Measurements from ENCODE around the gene PI16.

Gene PI16

GRCh38 chr6:36971921-36972673 lies 17.6 kb downstream of the PI16 start:
- CTCF ChIA-PET: interaction anchor here (0.8 to 4.8 kb wide), 2 partner anchors 8 to 87 kb away, joined by 3 to 21 read pairs; no protein-coding TSS in a partner anchor
- H3K27me3 ChIP-seq (replicated peaks in 2 of 5; ENCODE audit: control insufficient read depth in 4 of 5, insufficient read depth in 5 of 5, low read length in 4 of 5): no peaks in the 10 kb centered on the region
- H3K4me3 ChIP-seq (ENCODE audit: control insufficient read depth in 1 of 7, extremely low read depth in 1 of 7, insufficient read depth in 4 of 7, low read depth in 2 of 7, low read length in 6 of 7): no peak overlapping the region
- no peak overlapping the region for H3K27ac ChIP-seq (ENCODE audit: insufficient read depth in 1 of 2, low read depth in 1 of 2, low read length in 2 of 2, poor library complexity in 1 of 2, severe bottlenecking in 2 of 2)
- H3K4me1 ChIP-seq (ENCODE audit: control extremely low read depth in 1 of 4, control insufficient read depth in 4 of 4, insufficient read depth in 4 of 4, low read length in 3 of 4): no peaks in the 10 kb centered on the region
- POLR2A ChIA-PET: interaction anchor here (0.6 kb wide), 1 partner anchor 324 kb away, joined by 4 read pairs; no protein-coding TSS in a partner anchor
- 79% methylated on average over 13 of the region's 14 CpGs for WGBS (ENCODE audit: insufficient coverage)
- H3K9me3 ChIP-seq (ENCODE audit: control extremely low read depth in 1 of 5, control insufficient read depth in 4 of 5, insufficient read depth in 2 of 5, low read depth in 1 of 5, low read length in 4 of 5): no peaks in the 10 kb centered on the region
- peaks cover 23 to 100% (median 83%) of the 10 kb centered on the region in 4 experiments for H3K36me3 ChIP-seq (ENCODE audit: control insufficient read depth in 4 of 4, insufficient read depth in 4 of 4, low read length in 3 of 4)
- DNase-seq: no peak

GRCh38 chr6:36973190-36973589 lies 18.7 kb downstream of the PI16 start:
- Histone ChIP-seq H3K4me1 (ENCODE audit: control extremely low read depth in 1 of 4, control insufficient read depth in 4 of 4, insufficient read depth in 4 of 4, low read length in 3 of 4) (no peaks in the 10 kb centered on the region), H3K27ac (ENCODE audit: insufficient read depth in 1 of 2, low read depth in 1 of 2, low read length in 2 of 2, poor library complexity in 1 of 2, severe bottlenecking in 2 of 2) (no peak overlapping the region), H3K9me3 (ENCODE audit: control extremely low read depth in 1 of 5, control insufficient read depth in 4 of 5, insufficient read depth in 2 of 5, low read depth in 1 of 5, low read length in 4 of 5) (no peaks in the 10 kb centered on the region), H3K36me3 (ENCODE audit: control insufficient read depth in 4 of 4, insufficient read depth in 4 of 4, low read length in 3 of 4) (peaks cover 23 to 100% (median 82%) of the 10 kb centered on the region in 4 experiments), H3K4me3 (ENCODE audit: control insufficient read depth in 1 of 7, extremely low read depth in 1 of 7, insufficient read depth in 4 of 7, low read depth in 2 of 7, low read length in 6 of 7) (no peak overlapping the region), H3K27me3 (replicated peaks in 2 of 5; ENCODE audit: control insufficient read depth in 4 of 5, insufficient read depth in 5 of 5, low read length in 4 of 5) (no peaks in the 10 kb centered on the region)
- ChIA-PET CTCF (interaction anchor here (0.7 to 4.8 kb wide), 3 partner anchors 7 to 209 kb away, joined by 3 to 21 read pairs (median 3); no protein-coding TSS in a partner anchor), POLR2A (no interaction called here)
- no peak for DNase-seq
- no CpG with 5 or more reads among the region's 1 CpG for WGBS (ENCODE audit: insufficient coverage)

GRCh38 chr6:36973647-36974046 lies 19.1 kb downstream of the PI16 start:
- DNase-seq: no peak
- peaks cover 23 to 100% (median 82%) of the 10 kb centered on the region in 4 experiments for H3K36me3 ChIP-seq (ENCODE audit: control insufficient read depth in 4 of 4, insufficient read depth in 4 of 4, low read length in 3 of 4)
- 79% methylated on average over 2 of the region's 4 CpGs for WGBS (ENCODE audit: insufficient coverage)
- POLR2A ChIA-PET: no interaction called here
- no peak overlapping the region for H3K4me3 ChIP-seq (ENCODE audit: control insufficient read depth in 1 of 7, extremely low read depth in 1 of 7, insufficient read depth in 4 of 7, low read depth in 2 of 7, low read length in 6 of 7)
- no peak overlapping the region for H3K27ac ChIP-seq (ENCODE audit: insufficient read depth in 1 of 2, low read depth in 1 of 2, low read length in 2 of 2, poor library complexity in 1 of 2, severe bottlenecking in 2 of 2)
- CTCF ChIA-PET: no interaction called here
- no peaks in the 10 kb centered on the region for H3K27me3 ChIP-seq (replicated peaks in 2 of 5; ENCODE audit: control insufficient read depth in 4 of 5, insufficient read depth in 5 of 5, low read length in 4 of 5)
- no peaks in the 10 kb centered on the region for H3K4me1 ChIP-seq (ENCODE audit: control extremely low read depth in 1 of 4, control insufficient read depth in 4 of 4, insufficient read depth in 4 of 4, low read length in 3 of 4)
- H3K9me3 ChIP-seq (ENCODE audit: control extremely low read depth in 1 of 5, control insufficient read depth in 4 of 5, insufficient read depth in 2 of 5, low read depth in 1 of 5, low read length in 4 of 5): no peaks in the 10 kb centered on the region

GRCh38 chr6:36975231-36976006 lies 20.9 kb downstream of the PI16 start:
- H3K4me3 ChIP-seq (ENCODE audit: control insufficient read depth in 1 of 7, extremely low read depth in 1 of 7, insufficient read depth in 4 of 7, low read depth in 2 of 7, low read length in 6 of 7): no peak overlapping the region
- CTCF ChIA-PET: interaction anchor here (0.9 to 3.4 kb wide), 9 partner anchors 9 to 197 kb away, joined by 3 to 20 read pairs (median 4); partner anchors contain the start of gene PPIL1
- 100% methylated on average over 7 of the region's 7 CpGs for WGBS (ENCODE audit: insufficient coverage)
- peaks cover 21 to 92% (median 65%) of the 10 kb centered on the region in 4 experiments for H3K36me3 ChIP-seq (ENCODE audit: control insufficient read depth in 4 of 4, insufficient read depth in 4 of 4, low read length in 3 of 4)
- POLR2A ChIA-PET: interaction anchor here (0.6 kb wide), 1 partner anchor 232 kb away, joined by 3 read pairs; no protein-coding TSS in a partner anchor
- H3K27me3 ChIP-seq (replicated peaks in 2 of 5; ENCODE audit: control insufficient read depth in 4 of 5, insufficient read depth in 5 of 5, low read length in 4 of 5): no peaks in the 10 kb centered on the region
- H3K9me3 ChIP-seq (ENCODE audit: control extremely low read depth in 1 of 5, control insufficient read depth in 4 of 5, insufficient read depth in 2 of 5, low read depth in 1 of 5, low read length in 4 of 5): no peaks in the 10 kb centered on the region
- no peaks in the 10 kb centered on the region for H3K4me1 ChIP-seq (ENCODE audit: control extremely low read depth in 1 of 4, control insufficient read depth in 4 of 4, insufficient read depth in 4 of 4, low read length in 3 of 4)
- H3K27ac ChIP-seq (ENCODE audit: insufficient read depth in 1 of 2, low read depth in 1 of 2, low read length in 2 of 2, poor library complexity in 1 of 2, severe bottlenecking in 2 of 2): no peak overlapping the region
- DNase-seq: no peak

- POLR2A ChIA-PET: no interaction called here
- Histone ChIP-seq H3K36me3 (ENCODE audit: control insufficient read depth in 4 of 4, insufficient read depth in 4 of 4, low read length in 3 of 4) (peaks cover 21 to 92% (median 62%) of the 10 kb centered on the region in 4 experiments), H3K9me3 (ENCODE audit: control extremely low read depth in 1 of 5, control insufficient read depth in 4 of 5, insufficient read depth in 2 of 5, low read depth in 1 of 5, low read length in 4 of 5) (no peaks in the 10 kb centered on the region)
Measured at GRCh38 chr6:36976007-36976264, 21.4 kb downstream of the PI16 start.

GRCh38 chr6:36976509-36976908 lies 22.0 kb downstream of the PI16 start:
- POLR2A ChIA-PET: interaction anchor here (1.0 kb wide), 1 partner anchor 10 kb away, joined by 3 read pairs; the partner anchor contains the start of gene MTCH1
- CTCF ChIA-PET: interaction anchor here (0.9 to 3.4 kb wide), 8 partner anchors 8 to 196 kb away, joined by 3 to 20 read pairs (median 4); no protein-coding TSS in a partner anchor
- H3K27me3 ChIP-seq (replicated peaks in 2 of 5; ENCODE audit: control insufficient read depth in 4 of 5, insufficient read depth in 5 of 5, low read length in 4 of 5): no peaks in the 10 kb centered on the region
- DNase-seq: no peak
- WGBS (ENCODE audit: insufficient coverage): 92% methylated on average over 7 of the region's 7 CpGs
- H3K9me3 ChIP-seq (ENCODE audit: control extremely low read depth in 1 of 5, control insufficient read depth in 4 of 5, insufficient read depth in 2 of 5, low read depth in 1 of 5, low read length in 4 of 5): no peaks in the 10 kb centered on the region
- no peak overlapping the region for H3K4me3 ChIP-seq (ENCODE audit: control insufficient read depth in 1 of 7, extremely low read depth in 1 of 7, insufficient read depth in 4 of 7, low read depth in 2 of 7, low read length in 6 of 7)
- no peak overlapping the region for H3K27ac ChIP-seq (ENCODE audit: insufficient read depth in 1 of 2, low read depth in 1 of 2, low read length in 2 of 2, poor library complexity in 1 of 2, severe bottlenecking in 2 of 2)
- H3K36me3 ChIP-seq (ENCODE audit: control insufficient read depth in 4 of 4, insufficient read depth in 4 of 4, low read length in 3 of 4): peaks cover 19 to 92% (median 58%) of the 10 kb centered on the region in 4 experiments
- no peaks in the 10 kb centered on the region for H3K4me1 ChIP-seq (ENCODE audit: control extremely low read depth in 1 of 4, control insufficient read depth in 4 of 4, insufficient read depth in 4 of 4, low read length in 3 of 4)

More at GRCh38 chr6:36976007-36976264, 21.4 kb downstream of the PI16 start:
- no peaks in the 10 kb centered on the region for H3K4me1 ChIP-seq (ENCODE audit: control extremely low read depth in 1 of 4, control insufficient read depth in 4 of 4, insufficient read depth in 4 of 4, low read length in 3 of 4)
- WGBS (ENCODE audit: insufficient coverage): 100% methylated on average over 1 of the region's 4 CpGs
- no peaks in the 10 kb centered on the region for H3K27me3 ChIP-seq (replicated peaks in 2 of 5; ENCODE audit: control insufficient read depth in 4 of 5, insufficient read depth in 5 of 5, low read length in 4 of 5)
- no peak overlapping the region for H3K27ac ChIP-seq (ENCODE audit: insufficient read depth in 1 of 2, low read depth in 1 of 2, low read length in 2 of 2, poor library complexity in 1 of 2, severe bottlenecking in 2 of 2)
- H3K4me3 ChIP-seq (ENCODE audit: control insufficient read depth in 1 of 7, extremely low read depth in 1 of 7, insufficient read depth in 4 of 7, low read depth in 2 of 7, low read length in 6 of 7): no peak overlapping the region
- CTCF ChIA-PET: interaction anchor here (0.9 to 3.4 kb wide), 9 partner anchors 9 to 196 kb away, joined by 3 to 20 read pairs (median 4); partner anchors contain the start of gene PPIL1
- DNase-seq: no peak
